CD14-positive monocyte (primary cell): Measurements from ENCODE around the gene TRIM25. TPM values are rescaled to one million over a fixed set of nuclear protein-coding genes. Genes with fewer than 3 reads are reported as not detected.

Experiments used
- DNase-seq, 3 donors: peaks; one replicate each; pipeline ENCODE4 v3.0.0-alpha.2; 2011 to 2022
- H2AFZ ChIP-seq: 2 replicates; pipeline ENCODE4 v1.6.0; 2012; ENCODE audit warnings: mild to moderate bottlenecking, low read depth, low read length, inconsistent platforms; ENCODE audit not compliant: insufficient read depth, poor library complexity, severe bottlenecking
- H3K27ac ChIP-seq, 2 donors: 1 replicate in 1 of 2; 2 replicates in 1 of 2; pipeline ENCODE4 v1.5.1; 2012 to 2013; ENCODE audit warnings: low read length in 2 of 2, control low read depth in 1 of 2, inconsistent platforms in 1 of 2, low read depth in 1 of 2, mild to moderate bottlenecking in 1 of 2
- H3K27me3 ChIP-seq, 2 donors: one replicate each; pipeline versions ENCODE4 v1.6.0 to v1.6.1; 2011 to 2013; ENCODE audit warnings: low read length in 2 of 2; ENCODE audit not compliant: control insufficient read depth in 2 of 2, insufficient read depth in 2 of 2
- H3K36me3 ChIP-seq, 2 donors: replicated peaks in 1 of 2; 1 replicate in 1 of 2; 2 replicates in 1 of 2; pipeline versions ENCODE4 v1.5.1 to v1.6.1; 2012 to 2013; ENCODE audit warnings: low read length in 2 of 2, control low read depth in 1 of 2, inconsistent platforms in 1 of 2, mild to moderate bottlenecking in 1 of 2; ENCODE audit not compliant: insufficient read depth in 2 of 2, control insufficient read depth in 1 of 2
- H3K4me1 ChIP-seq, 2 donors: 1 replicate in 1 of 2; 2 replicates in 1 of 2; pipeline versions ENCODE4 v1.5.1 to v1.6.1; 2012 to 2013; ENCODE audit warnings: low read length in 2 of 2, control low read depth in 1 of 2, inconsistent platforms in 1 of 2, mild to moderate bottlenecking in 1 of 2, moderate library complexity in 1 of 2; ENCODE audit not compliant: insufficient read depth in 2 of 2, control insufficient read depth in 1 of 2
- H3K4me2 ChIP-seq: replicated peaks from 2 replicates; pipeline ENCODE3; 2012; ENCODE audit warnings: low read length, moderate library complexity, mild to moderate bottlenecking; ENCODE audit not compliant: poor library complexity, severe bottlenecking; ENCODE audit errors: extremely low read depth
- H3K4me3 ChIP-seq, 3 experiments: fragments of 200-600 bp in 1 of 3; sonication (generic) in 1 of 3; replicated peaks in 1 of 3; 1 replicate in 2 of 3; 2 replicates in 1 of 3; pipeline ENCODE4 v1.5.1; 2011 to 2013; ENCODE audit warnings: low read length in 3 of 3, mild to moderate bottlenecking in 3 of 3, control low read depth in 2 of 3, low read depth in 2 of 3, inconsistent platforms in 1 of 3, moderate library complexity in 1 of 3
- H3K79me2 ChIP-seq: 2 replicates; pipeline ENCODE4 v1.6.0; 2012; ENCODE audit warnings: mild to moderate bottlenecking, control low read depth, inconsistent platforms, low read length, moderate library complexity; ENCODE audit not compliant: insufficient read depth
- H3K9ac ChIP-seq: 2 replicates; pipeline ENCODE4 v1.6.0; 2017; ENCODE audit warnings: low read length, mild to moderate bottlenecking; ENCODE audit not compliant: insufficient read depth, poor library complexity, severe bottlenecking
- H3K9me3 ChIP-seq, 2 donors: replicated peaks in 1 of 2; 1 replicate in 1 of 2; 2 replicates in 1 of 2; pipeline versions ENCODE4 v1.5.1 to v1.6.1; 2012 to 2013; ENCODE audit warnings: low read length in 2 of 2, control low read depth in 1 of 2; ENCODE audit not compliant: control insufficient read depth in 1 of 2, insufficient read depth in 1 of 2
- H4K20me1 ChIP-seq: 2 replicates; pipeline ENCODE4 v1.6.0; 2012; ENCODE audit warnings: mild to moderate bottlenecking, low read length, control low read depth, moderate library complexity; ENCODE audit not compliant: insufficient read depth
- H3K27ac Mint-ChIP-seq, 7 donors: one replicate each; pipeline ENCODE4 v1.8.0; 2020; ENCODE audit warnings: mild to moderate bottlenecking in 7 of 7, mixed read lengths in 7 of 7, moderate library complexity in 6 of 7, inconsistent platforms in 2 of 7
- H3K27me3 Mint-ChIP-seq, 3 donors: one replicate each; pipeline ENCODE4 v1.8.0; 2021 to 2022; ENCODE audit warnings: low read depth in 3 of 3, mild to moderate bottlenecking in 3 of 3, mixed read lengths in 3 of 3, moderate library complexity in 3 of 3, inconsistent platforms in 1 of 3
- H3K36me3 Mint-ChIP-seq, 2 donors: one replicate each; pipeline ENCODE4 v1.8.0; 2020; ENCODE audit warnings: mixed read lengths in 2 of 2, inconsistent platforms in 1 of 2, mild to moderate bottlenecking in 1 of 2
- H3K4me1 Mint-ChIP-seq: one replicate; pipeline ENCODE4 v1.8.0; 2020; ENCODE audit warnings: mild to moderate bottlenecking, mixed read lengths
- H3K4me3 Mint-ChIP-seq, 2 donors: one replicate each; pipeline ENCODE4 v1.8.0; 2020; ENCODE audit warnings: mild to moderate bottlenecking in 2 of 2, mixed read lengths in 2 of 2, moderate library complexity in 1 of 2
- H3K9me3 Mint-ChIP-seq, 7 donors: one replicate each; pipeline ENCODE4 v1.8.0; 2020 to 2022; ENCODE audit warnings: mixed read lengths in 7 of 7, mild to moderate bottlenecking in 6 of 7, moderate library complexity in 6 of 7, inconsistent platforms in 2 of 7
- CTCF ChIP-seq: fragments of 200-600 bp; IDR thresholded peaks from one replicate; pipeline ENCODE4 v1.8.0; 2022; ENCODE audit warnings: antibody characterized with exemption, mild to moderate bottlenecking
- WGBS: methylation state at CpG from one replicate; pipeline ENCODE4 v1.1.5; 2013; ENCODE audit warnings: missing lambda C conversion rate; ENCODE audit not compliant: insufficient coverage; 5-methylcytosine and 5-hydroxymethylcytosine counted together
- intact Hi-C, 2 donors: fragments of 100-400 bp; cut with micrococcal nuclease; formaldehyde crosslinking; loops; one replicate each; pipeline versions ENCODE4 v1.15.0 to v1.15.1; 2023
- polyA plus RNA-seq, 3 donors: library from polyadenylated mRNA; depleted of rRNA in 1 of 3; unstranded in 2 of 3; stranded (reverse) in 1 of 3; fragments of 300-500 nt in 2 of 3; fragments of >200 nt in 1 of 3; fragmentation: Illumina TruSeq in 2 of 3; gene quantifications; 1 replicate in 2 of 3; 2 replicates in 1 of 3; pipeline ENCODE4 v1.2.3, GENCODE V29; 2012 to 2021

Gene TRIM25
- polyA plus RNA-seq, 3 donors, result 5.4 to 98.3 (median 11.2) TPM

GRCh38 chr17:56893503-56893902 lies 20.3 kb downstream of the TRIM25 start:
- H3K4me1 ChIP-seq, result no peaks in the 10 kb centered on the region
- peaks cover 6 to 29% (median 17%) of the 10 kb centered on the region in 7 donors for H3K9me3 Mint-ChIP-seq

GRCh38 chr17:56892333-56892732 lies 21.5 kb downstream of the TRIM25 start:
- no peak for TF ChIP-seq CTCF
- H3K4me3 Mint-ChIP-seq, result no peak overlapping the region
- WGBS, result 100% methylated on average over 1 of the region's 1 CpG
- H3K27ac ChIP-seq, result no peak overlapping the region
- intact Hi-C loops, result loop anchor here in 1 of 2 donors (5.0 kb wide), 1 partner anchor 50 kb away; no protein-coding TSS in a partner anchor
- H3K9me3 ChIP-seq, result peaks cover 23 to 27% of the 10 kb centered on the region in 2 donors
- H2AFZ ChIP-seq, result no peak overlapping the region
- H3K9ac ChIP-seq, result no peak overlapping the region
- peak overlapping the region in 2 of 7 donors; percentile 26 to 38 for H3K27ac Mint-ChIP-seq
- H3K36me3 ChIP-seq, result peaks cover 91 to 100% of the 10 kb centered on the region in 2 donors
- H4K20me1 ChIP-seq, result peaks cover 99% of the 10 kb centered on the region
- H3K27me3 ChIP-seq, result no peaks in the 10 kb centered on the region
- peaks cover 0 to under 1% (median 0%) of the 10 kb centered on the region in 3 donors for H3K27me3 Mint-ChIP-seq
- no peak overlapping the region for H3K4me3 ChIP-seq
- no peak for DNase-seq
- H3K4me1 Mint-ChIP-seq, result peaks cover under 1% of the 10 kb centered on the region
- H3K36me3 Mint-ChIP-seq, result peaks cover 95 to 100% of the 10 kb centered on the region in 2 donors
- peaks cover 12 to 35% (median 25%) of the 10 kb centered on the region in 7 donors for H3K9me3 Mint-ChIP-seq
- H3K79me2 ChIP-seq, result peaks cover 31% of the 10 kb centered on the region
- no peaks in the 10 kb centered on the region for H3K4me1 ChIP-seq
- no peak overlapping the region for H3K4me2 ChIP-seq

More at GRCh38 chr17:56893503-56893902, 20.3 kb downstream of the TRIM25 start:
- no peak overlapping the region for H2AFZ ChIP-seq
- no peak overlapping the region for H3K4me2 ChIP-seq
- H3K9ac ChIP-seq, result no peak overlapping the region
- Mint-ChIP-seq H3K27me3 (peaks cover 0 to 4% (median 1%) of the 10 kb centered on the region in 3 donors), H3K4me3 (no peak overlapping the region), H3K36me3 (peaks cover 95 to 100% of the 10 kb centered on the region in 2 donors), H3K4me1 (peaks cover 10% of the 10 kb centered on the region), H3K27ac (peak overlapping the region in 4 of 7 donors; percentile 18 to 82 (median 70))
- 97% methylated on average over 5 of the region's 7 CpGs for WGBS
- no peak for TF ChIP-seq CTCF
- peaks cover 16% of the 10 kb centered on the region in 2 donors for H3K9me3 ChIP-seq
- peaks cover 41% of the 10 kb centered on the region for H3K79me2 ChIP-seq
- intact Hi-C loops, result loop anchor here in 1 of 2 donors (5.0 kb wide), 1 partner anchor 49 kb away; no protein-coding TSS in a partner anchor
- peaks cover 95 to 100% of the 10 kb centered on the region in 2 donors for H3K36me3 ChIP-seq
- no peaks in the 10 kb centered on the region for H3K27me3 ChIP-seq
- no peak for DNase-seq
- H3K27ac ChIP-seq, result no peak overlapping the region
- H4K20me1 ChIP-seq, result peaks cover 99% of the 10 kb centered on the region
- no peak overlapping the region for H3K4me3 ChIP-seq
